ENCODE results near the gene PRKN.

GRCh38 chr6:161532536-161532935 is 1195.0 kb downstream of the PRKN start:
- TF ChIP-seq BHLHE40 (IDR thresholded peaks at IDR 0.05; ENCODE audit: borderline replicate concordance) (no peak), FOXM1 (IDR thresholded peaks at IDR 0.05; ENCODE audit: borderline replicate concordance) (no peak), ZNF384 (IDR thresholded peaks at IDR 0.05) (no peak), SUZ12 (IDR thresholded peaks at IDR 0.05) (no peak), LEF1 (IDR thresholded peaks at IDR 0.05; ENCODE audit: borderline replicate concordance) (no peak), SP1 (IDR thresholded peaks at IDR 0.05) (no peak)

Measured in HEK293T (cell line).